Endothelial cell of umbilical vein (primary cell): Measurements from ENCODE around the gene WDR93. TPM values are rescaled to one million over a fixed set of nuclear protein-coding genes. Genes with fewer than 3 reads are reported as not detected.

Experiments used
- BruUV-seq: library from RNA; stranded (reverse); fragments of 400-500 nt; replicated peaks from 2 replicates; lab custom pipeline; 2021; lab: Mats Ljungman, UMichigan
- CTCF ChIA-PET: fragments of 300-600, 350-600 bp; sonication (Branson Sonifier 250); formaldehyde crosslinking; loops from one replicate; lab custom pipeline; 2021; ENCODE audit warnings: antibody characterized with exemption, inconsistent platforms; lab: Charles Lee
- POLR2A ChIA-PET: fragments of 300-600, 350-600 bp; sonication (Branson Sonifier 250); formaldehyde crosslinking; loops from one replicate; lab custom pipeline; 2021; ENCODE audit warnings: antibody characterized with exemption, inconsistent platforms; lab: Charles Lee
- DNase-seq: peaks from one replicate; pipeline ENCODE4 v3.0.0-alpha.2; 2011; ENCODE audit warnings: low read depth, low spot score
- FAIRE-seq: peaks from 2 replicates; lab custom pipeline; 2011; peaks lifted over from hg19 to GRCh38; lab: Jason Lieb, UNC
- H2AFZ ChIP-seq: 2 replicates; pipeline ENCODE4 v1.6.0; 2012; ENCODE audit warnings: low read depth, low read length, control low read depth, inconsistent platforms
- H3K27ac ChIP-seq: 2 replicates; pipeline ENCODE4 v1.5.1; 2011; ENCODE audit warnings: low read depth, mild to moderate bottlenecking, control low read depth, low read length, moderate library complexity; ENCODE audit not compliant: insufficient read depth
- H3K27me3 ChIP-seq, 2 experiments: 2 replicates each; pipeline versions ENCODE4 v1.6.0 to v1.6.1; 2011; ENCODE audit warnings: low read length in 2 of 2, mixed read lengths in 1 of 2; ENCODE audit not compliant: control insufficient read depth in 2 of 2, insufficient read depth in 2 of 2
- H3K36me3 ChIP-seq, 2 experiments: 2 replicates in 1 of 2; 3 replicates in 1 of 2; pipeline ENCODE4 v1.5.1; 2011; ENCODE audit warnings: low read length in 2 of 2, mild to moderate bottlenecking in 1 of 2, moderate library complexity in 1 of 2; ENCODE audit not compliant: control insufficient read depth in 2 of 2, insufficient read depth in 2 of 2; ENCODE audit errors: extremely low read depth in 1 of 2
- H3K4me1 ChIP-seq: 3 replicates; pipeline ENCODE4 v1.5.1; 2011; ENCODE audit warnings: mild to moderate bottlenecking, low read length; ENCODE audit not compliant: control insufficient read depth, insufficient read depth; ENCODE audit errors: extremely low read depth
- H3K4me2 ChIP-seq: 2 replicates; pipeline ENCODE4 v1.6.1; 2011; ENCODE audit warnings: low read length, control low read depth, mixed read lengths; ENCODE audit not compliant: insufficient read depth
- H3K4me3 ChIP-seq, 3 experiments: fragments of 200-600 bp in 1 of 3; sonication (generic), shearing (Covaris generic) in 1 of 3; replicated peaks in 1 of 3; 2 replicates each; pipeline ENCODE4 v1.5.1; 2011 to 2016; ENCODE audit warnings: control low read depth in 3 of 3, low read length in 3 of 3, mild to moderate bottlenecking in 2 of 3, inconsistent platforms in 1 of 3, low read depth in 1 of 3, moderate library complexity in 1 of 3; ENCODE audit not compliant: insufficient read depth in 1 of 3
- H3K79me2 ChIP-seq: 2 replicates; pipeline ENCODE4 v1.6.0; 2012; ENCODE audit warnings: low read length, inconsistent platforms; ENCODE audit not compliant: control insufficient read depth, insufficient read depth
- H3K9ac ChIP-seq: replicated peaks from 2 replicates; pipeline ENCODE3; 2011; ENCODE audit warnings: low read length, control low read depth; ENCODE audit not compliant: insufficient read depth; ENCODE audit errors: extremely low read depth
- H3K9me1 ChIP-seq: replicated peaks from 3 replicates; pipeline ENCODE4 v1.6.0; 2011; ENCODE audit warnings: mild to moderate bottlenecking, low read length; ENCODE audit not compliant: control insufficient read depth, insufficient read depth; ENCODE audit errors: extremely low read depth
- H3K9me3 ChIP-seq: replicated peaks from 2 replicates; pipeline ENCODE4 v1.5.1; 2012; ENCODE audit warnings: low read length, inconsistent platforms; ENCODE audit not compliant: control insufficient read depth, insufficient read depth
- H4K20me1 ChIP-seq: replicated peaks from 2 replicates; pipeline ENCODE3; 2011; ENCODE audit warnings: mild to moderate bottlenecking, low read length; ENCODE audit not compliant: control insufficient read depth, insufficient read depth; ENCODE audit errors: extremely low read depth
- CTCF ChIP-seq, 2 donors: IDR thresholded peaks; 1 replicate in 1 of 2; 2 replicates in 1 of 2; pipeline ENCODE4 v1.5.1; 2011; ENCODE audit warnings: low read length in 2 of 2, mild to moderate bottlenecking in 2 of 2, moderate library complexity in 2 of 2, control low read depth in 1 of 2, inconsistent platforms in 1 of 2, low read depth in 1 of 2; ENCODE audit not compliant: insufficient read depth in 1 of 2; ENCODE audit errors: extremely low read depth in 1 of 2
- EZH2 ChIP-seq: IDR thresholded peaks from 2 replicates; pipeline ENCODE4 v1.6.1; 2012; ENCODE audit warnings: borderline replicate concordance, low read depth, mild to moderate bottlenecking, moderate library complexity, low read length, inconsistent platforms; ENCODE audit not compliant: severe bottlenecking
- FOS ChIP-seq: IDR thresholded peaks from 2 replicates; pipeline ENCODE4 v1.6.1; 2011; ENCODE audit warnings: mild to moderate bottlenecking, low read length, moderate library complexity, borderline replicate concordance; ENCODE audit not compliant: insufficient read depth
- GATA2 ChIP-seq: IDR thresholded peaks from 2 replicates; pipeline ENCODE4 v1.7.0; 2011; ENCODE audit warnings: low read depth, mild to moderate bottlenecking, moderate library complexity, mixed read lengths, low read length; ENCODE audit not compliant: insufficient read length, insufficient read depth
- JUN ChIP-seq: IDR thresholded peaks from 2 replicates; pipeline ENCODE4 v1.6.1; 2011; ENCODE audit warnings: borderline replicate concordance, low read depth; ENCODE audit not compliant: insufficient read length, insufficient read depth
- MAX ChIP-seq: IDR thresholded peaks from 2 replicates; pipeline ENCODE4 v1.6.1; 2011; ENCODE audit not compliant: insufficient read depth, insufficient read length
- MYC ChIP-seq: IDR thresholded peaks from one replicate; pipeline ENCODE4 v1.6.1; 2011; ENCODE audit warnings: mild to moderate bottlenecking, low read depth, low read length
- POLR2A ChIP-seq: IDR thresholded peaks from 2 replicates; pipeline ENCODE4 v1.6.1; 2012; ENCODE audit warnings: low read depth, mild to moderate bottlenecking, control low read depth, low read length
- POLR2AphosphoS5 ChIP-seq: IDR thresholded peaks from 2 replicates; pipeline ENCODE4 v1.6.1; 2012; ENCODE audit warnings: low read depth, mild to moderate bottlenecking, control low read depth, low read length, moderate library complexity; ENCODE audit not compliant: insufficient read depth
- dilution Hi-C: fragments of 300-500 bp; cut with MboI; formaldehyde crosslinking; loops from one replicate; pipeline ENCODE4 v1.15.0; 2019; ENCODE audit warnings: low sequenced_read_pairs; ENCODE audit not compliant: extremely low pct_ligation_motif_present
- intact Hi-C: fragments of 100-400 bp; cut with micrococcal nuclease; formaldehyde crosslinking; loops from one replicate; pipeline ENCODE4 v1.10.0; 2022
- polyA plus RNA-seq, 4 experiments: library from polyadenylated mRNA; depleted of rRNA in 3 of 4; stranded (reverse) in 3 of 4; unstranded in 1 of 4; fragments of >200 nt; gene quantifications; 2 replicates each; pipeline versions ENCODE4 v1.2.1 to v1.2.3, GENCODE V29; 2011 to 2012; ENCODE audit warnings: missing spikeins in 1 of 4
- total RNA-seq: library from RNA; stranded (reverse); gene quantifications from 2 replicates; pipeline ENCODE4 v1.2.3, GENCODE V29; 2021

The WDR93 gene
- total and polyA plus RNA-seq, 2 donors (not counting 3 experiments of a cell fraction or from before 2014, with no cell fraction given), result 0.07 TPM; not detected in 1

- ChIA-PET CTCF (no interaction called here), POLR2A (no interaction called here)
- peaks cover 7% of the 10 kb centered on the region for H3K4me1 ChIP-seq
- H3K9me1 ChIP-seq, result no peaks in the 10 kb centered on the region
- dilution Hi-C loops, result no loop called here
- H3K9ac ChIP-seq, result no peak overlapping the region
- no peaks in the 10 kb centered on the region for H4K20me1 ChIP-seq
- intact Hi-C loops, result no loop called here
- TF ChIP-seq JUN (no peak), CTCF (IDR thresholded peaks at IDR 0.05; ENCODE audit: extremely low read depth in 1 of 2, insufficient read depth in 1 of 2, low read depth in 1 of 2, low read length in 2 of 2) (no peak), POLR2A (no peak), GATA2 (no peak), EZH2 (no peak), POLR2AphosphoS5 (no peak), MYC (no peak), MAX (no peak), FOS (no peak)
- H3K79me2 ChIP-seq, result peaks cover 5% of the 10 kb centered on the region
- BruUV-seq, result no TSS peak
- FAIRE-seq (no peak), DNase-seq (no peak)
- no peak overlapping the region for H2AFZ ChIP-seq
- H3K4me2 ChIP-seq, result no peak overlapping the region
- no peak overlapping the region for H3K4me3 ChIP-seq
- H3K27ac ChIP-seq, result no peak overlapping the region
- peaks cover 0 to 2% of the 10 kb centered on the region in 2 experiments for H3K36me3 ChIP-seq
- H3K9me3 ChIP-seq, result no peaks in the 10 kb centered on the region
- H3K27me3 ChIP-seq, result no peaks in the 10 kb centered on the region
These were observed 38.5 kb upstream of the WDR93 start for GRCh38 chr15:89652131-89652530.
